GM23248 (cell line): ENCODE data around the gene DUSP10.

Experiments used
- EZH2 ChIP-seq: fragments of 200-600 bp; sonication (generic); IDR thresholded peaks from 2 replicates; pipeline ENCODE4 v1.6.1; 2018; ENCODE audit warnings: antibody characterized with exemption, mild to moderate bottlenecking; ENCODE audit not compliant: insufficient read depth, poor library complexity, severe bottlenecking
- EZH2phosphoT487 ChIP-seq: fragments of 200-600 bp; sonication (generic); IDR thresholded peaks from 2 replicates; pipeline ENCODE4 v1.6.1; 2018; ENCODE audit warnings: antibody characterized with exemption, moderate library complexity, mild to moderate bottlenecking, low read depth; ENCODE audit not compliant: insufficient read depth

DNA sequence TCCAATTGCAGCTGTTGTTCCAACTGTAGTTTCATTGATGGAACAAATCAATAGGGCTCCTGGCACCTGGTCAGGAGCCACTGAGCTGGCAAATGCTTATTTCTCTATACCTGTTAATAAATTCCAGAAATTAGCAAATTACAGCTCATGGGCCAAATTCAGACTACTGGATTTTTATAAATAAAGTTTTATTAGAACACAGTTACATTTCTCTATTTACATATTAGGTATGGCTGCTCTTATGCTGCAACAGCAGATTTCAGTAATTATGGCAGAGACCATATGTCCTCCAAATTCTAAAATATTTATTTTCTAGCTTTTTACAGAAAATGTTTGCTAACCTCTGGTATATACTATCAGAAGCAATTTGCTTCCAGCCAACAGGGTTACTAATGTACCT lies 47.8 kb downstream of the DUSP10 start:
- TF ChIP-seq EZH2phosphoT487 (no peak), EZH2 (no peak)
